Glomerular visceral epithelial cell (primary cell): ENCODE data around the gene IQGAP2.
"Not testable (repeated sequence)": the region's sequence is repeated elsewhere in the genome, so short reads cannot be mapped to it uniquely, and the experiment has no call there.

Source experiments
- DNase-seq: peaks from one replicate; pipeline ENCODE4 v3.0.0-alpha.2; 2016; ENCODE audit errors: extremely low spot score

Gene IQGAP2, protein sequence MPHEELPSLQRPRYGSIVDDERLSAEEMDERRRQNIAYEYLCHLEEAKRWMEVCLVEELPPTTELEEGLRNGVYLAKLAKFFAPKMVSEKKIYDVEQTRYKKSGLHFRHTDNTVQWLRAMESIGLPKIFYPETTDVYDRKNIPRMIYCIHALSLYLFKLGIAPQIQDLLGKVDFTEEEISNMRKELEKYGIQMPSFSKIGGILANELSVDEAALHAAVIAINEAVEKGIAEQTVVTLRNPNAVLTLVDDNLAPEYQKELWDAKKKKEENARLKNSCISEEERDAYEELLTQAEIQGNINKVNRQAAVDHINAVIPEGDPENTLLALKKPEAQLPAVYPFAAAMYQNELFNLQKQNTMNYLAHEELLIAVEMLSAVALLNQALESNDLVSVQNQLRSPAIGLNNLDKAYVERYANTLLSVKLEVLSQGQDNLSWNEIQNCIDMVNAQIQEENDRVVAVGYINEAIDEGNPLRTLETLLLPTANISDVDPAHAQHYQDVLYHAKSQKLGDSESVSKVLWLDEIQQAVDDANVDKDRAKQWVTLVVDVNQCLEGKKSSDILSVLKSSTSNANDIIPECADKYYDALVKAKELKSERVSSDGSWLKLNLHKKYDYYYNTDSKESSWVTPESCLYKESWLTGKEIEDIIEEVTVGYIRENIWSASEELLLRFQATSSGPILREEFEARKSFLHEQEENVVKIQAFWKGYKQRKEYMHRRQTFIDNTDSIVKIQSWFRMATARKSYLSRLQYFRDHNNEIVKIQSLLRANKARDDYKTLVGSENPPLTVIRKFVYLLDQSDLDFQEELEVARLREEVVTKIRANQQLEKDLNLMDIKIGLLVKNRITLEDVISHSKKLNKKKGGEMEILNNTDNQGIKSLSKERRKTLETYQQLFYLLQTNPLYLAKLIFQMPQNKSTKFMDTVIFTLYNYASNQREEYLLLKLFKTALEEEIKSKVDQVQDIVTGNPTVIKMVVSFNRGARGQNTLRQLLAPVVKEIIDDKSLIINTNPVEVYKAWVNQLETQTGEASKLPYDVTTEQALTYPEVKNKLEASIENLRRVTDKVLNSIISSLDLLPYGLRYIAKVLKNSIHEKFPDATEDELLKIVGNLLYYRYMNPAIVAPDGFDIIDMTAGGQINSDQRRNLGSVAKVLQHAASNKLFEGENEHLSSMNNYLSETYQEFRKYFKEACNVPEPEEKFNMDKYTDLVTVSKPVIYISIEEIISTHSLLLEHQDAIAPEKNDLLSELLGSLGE (N-terminal part only)

GRCh38 chr5:76402886-76403765 is at the start of gene IQGAP2:
IQGAP2 (plus strand) TSS chr5:76403285; CDS start chr5:76403546, 261 bp downstream.
- DNase-seq: peak; percentile 47

DNA sequence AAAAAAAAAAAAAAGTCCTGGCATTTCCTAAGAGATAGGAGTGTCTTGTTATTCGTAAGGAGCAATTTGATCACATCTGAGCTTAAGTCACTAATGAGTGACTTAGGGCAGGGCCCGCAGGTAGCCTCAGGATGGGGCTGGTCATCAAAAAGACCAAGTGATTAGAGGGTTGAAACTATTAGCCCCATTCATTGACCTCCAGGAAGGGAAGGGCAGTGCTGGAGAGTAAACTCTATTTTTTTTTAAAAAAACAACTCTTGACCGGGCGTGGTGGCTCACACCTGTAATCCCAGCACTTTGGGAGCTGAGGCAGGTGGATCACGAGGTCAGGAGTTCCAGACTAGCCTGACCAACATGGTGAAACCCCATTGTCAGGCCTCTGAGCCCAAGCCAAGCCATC is 46.2 kb upstream of the IQGAP2 start:
- DNase-seq: no peak

DNA sequence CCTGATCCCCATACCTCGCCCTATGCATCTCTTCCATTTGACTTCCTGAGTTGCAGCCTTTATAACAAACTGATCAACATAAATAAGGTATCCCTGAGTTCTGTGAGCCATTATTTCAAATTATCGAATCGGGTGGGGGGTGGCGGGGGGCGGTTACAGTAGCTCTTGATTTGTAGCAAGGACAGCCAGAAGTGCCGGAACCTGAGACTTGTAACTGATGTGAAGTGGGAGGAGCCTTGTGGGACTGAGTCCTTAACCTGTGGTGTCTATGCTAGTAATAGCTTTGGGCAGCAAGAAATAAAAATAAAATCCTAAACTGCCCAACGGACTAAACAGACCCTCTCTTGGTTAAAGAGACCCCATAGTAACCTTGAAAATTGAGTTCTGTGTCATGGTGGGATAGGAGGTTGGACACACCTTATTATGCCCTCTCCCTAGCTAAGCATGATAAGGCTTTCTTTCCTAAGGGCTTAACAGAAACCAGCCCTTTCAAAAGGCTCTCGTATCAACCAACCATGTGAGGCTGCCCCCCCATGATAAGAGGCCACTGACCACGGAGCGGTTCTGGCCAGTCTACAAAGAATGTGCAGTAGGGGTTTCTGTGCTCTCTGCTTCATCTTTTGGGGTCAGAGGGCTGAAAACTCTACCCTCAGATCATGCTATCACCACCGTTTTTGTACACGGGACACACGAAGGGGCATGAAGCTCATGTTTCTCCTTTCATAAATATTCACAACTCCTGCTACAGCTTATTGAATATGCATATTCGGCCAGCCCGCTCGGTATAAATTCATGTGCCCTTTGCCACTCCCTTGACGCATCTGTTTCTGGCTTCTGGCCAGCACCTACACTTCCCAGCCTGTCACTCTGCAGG is 39.5 kb upstream of the IQGAP2 start:
- no peak for DNase-seq

GRCh38 chr5:76364226-76364589 is 38.9 kb upstream of the IQGAP2 start:
- no peak for DNase-seq

- no peak for DNase-seq
Measured at GRCh38 chr5:76365561-76365960, 37.5 kb upstream of the IQGAP2 start.

DNA sequence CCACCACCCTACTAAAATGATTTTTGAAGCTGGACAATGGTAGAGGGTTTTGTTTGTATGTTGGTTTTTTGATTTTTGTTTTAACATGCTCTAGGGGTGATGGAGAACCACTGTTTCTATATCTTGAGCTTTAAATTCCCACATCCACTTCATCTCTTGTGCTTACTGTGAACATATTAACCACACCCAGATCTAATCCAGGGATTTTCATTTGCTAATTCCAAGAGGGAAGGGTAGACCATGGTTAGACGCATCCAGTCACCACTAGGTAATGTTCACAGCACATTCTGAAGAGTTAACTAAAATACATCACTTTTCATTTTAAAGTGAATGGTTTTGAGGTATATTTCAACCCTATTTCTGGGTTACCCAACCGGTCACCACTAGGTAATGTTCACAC is 36.5 kb upstream of the IQGAP2 start:
- DNase-seq: no peak

DNA sequence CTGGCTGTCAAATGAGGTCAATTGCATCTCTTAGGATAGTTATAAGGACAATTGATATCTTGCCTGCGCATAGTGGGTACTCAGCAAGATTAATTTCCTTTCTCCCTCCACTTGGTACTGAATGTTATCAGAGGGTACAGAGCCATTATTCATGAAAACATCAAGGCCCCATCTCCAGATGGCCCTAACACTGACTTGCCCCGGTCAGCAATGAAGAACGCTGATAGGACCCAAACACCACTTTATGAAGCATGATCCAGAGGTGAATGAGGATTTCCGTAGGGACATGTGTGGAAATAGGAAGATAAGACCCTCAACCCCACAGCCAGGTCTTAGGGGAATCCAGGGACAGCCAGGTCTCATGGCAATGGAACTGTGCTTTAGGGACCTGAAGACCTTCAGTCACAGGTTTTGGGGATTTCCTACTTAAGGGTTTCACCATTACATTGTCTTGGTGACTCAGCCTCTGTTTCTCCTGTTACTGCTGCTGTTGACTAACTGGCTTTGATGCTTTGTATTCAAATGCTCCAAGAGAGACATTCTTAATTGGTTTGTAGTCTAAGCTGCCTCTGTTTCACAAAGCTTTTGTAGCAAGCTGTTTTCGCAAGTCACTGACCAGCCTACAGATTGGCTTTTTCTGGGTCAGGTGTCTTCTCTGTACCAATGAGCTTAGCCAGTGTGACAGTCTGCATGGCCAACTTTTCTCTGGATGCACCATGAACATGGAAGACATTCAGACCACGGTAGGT is 35.3 kb upstream of the IQGAP2 start:
- no peak for DNase-seq

- DNase-seq: no peak
Measured at GRCh38 chr5:76368941-76369340, 34.1 kb upstream of the IQGAP2 start.

DNA sequence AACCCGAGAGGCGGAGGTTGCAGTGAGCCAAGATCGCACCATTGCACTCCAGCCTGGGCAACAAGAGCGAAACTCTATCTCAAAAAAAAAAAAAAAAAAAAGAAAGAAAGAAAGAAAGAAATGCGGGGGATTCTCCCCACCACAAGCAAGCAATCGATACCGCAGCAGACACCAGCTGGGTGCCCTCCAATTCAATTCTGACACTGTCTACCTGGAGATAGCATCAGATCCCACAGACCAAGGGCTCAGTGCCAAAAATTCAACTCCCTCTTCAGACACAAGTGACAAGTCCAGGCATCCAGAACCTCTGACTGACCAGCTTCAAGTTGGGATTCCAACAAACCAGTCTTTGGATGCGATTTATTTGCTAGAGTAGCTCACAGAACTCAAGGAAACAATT is 33.4 kb upstream of the IQGAP2 start:
- not testable (repeated sequence) for DNase-seq

DNA sequence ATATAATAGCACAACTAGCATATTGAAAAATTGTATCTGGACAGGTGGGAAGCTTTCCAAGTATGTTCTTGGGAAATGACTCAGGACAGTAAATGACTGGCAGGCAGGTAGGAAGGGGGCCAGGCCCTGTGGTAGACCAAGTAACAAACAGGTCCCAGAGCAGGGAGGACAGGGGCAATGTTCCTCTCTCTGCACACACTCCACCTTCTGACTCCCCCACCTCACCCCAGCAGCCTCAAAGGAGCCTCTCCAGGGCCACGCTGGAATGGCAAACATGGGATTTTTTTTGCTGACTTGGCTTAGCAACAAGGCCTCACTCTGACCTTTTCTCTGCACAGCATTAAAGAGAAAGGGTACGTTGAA is 31.1 kb upstream of the IQGAP2 start:
- no peak for DNase-seq

DNA sequence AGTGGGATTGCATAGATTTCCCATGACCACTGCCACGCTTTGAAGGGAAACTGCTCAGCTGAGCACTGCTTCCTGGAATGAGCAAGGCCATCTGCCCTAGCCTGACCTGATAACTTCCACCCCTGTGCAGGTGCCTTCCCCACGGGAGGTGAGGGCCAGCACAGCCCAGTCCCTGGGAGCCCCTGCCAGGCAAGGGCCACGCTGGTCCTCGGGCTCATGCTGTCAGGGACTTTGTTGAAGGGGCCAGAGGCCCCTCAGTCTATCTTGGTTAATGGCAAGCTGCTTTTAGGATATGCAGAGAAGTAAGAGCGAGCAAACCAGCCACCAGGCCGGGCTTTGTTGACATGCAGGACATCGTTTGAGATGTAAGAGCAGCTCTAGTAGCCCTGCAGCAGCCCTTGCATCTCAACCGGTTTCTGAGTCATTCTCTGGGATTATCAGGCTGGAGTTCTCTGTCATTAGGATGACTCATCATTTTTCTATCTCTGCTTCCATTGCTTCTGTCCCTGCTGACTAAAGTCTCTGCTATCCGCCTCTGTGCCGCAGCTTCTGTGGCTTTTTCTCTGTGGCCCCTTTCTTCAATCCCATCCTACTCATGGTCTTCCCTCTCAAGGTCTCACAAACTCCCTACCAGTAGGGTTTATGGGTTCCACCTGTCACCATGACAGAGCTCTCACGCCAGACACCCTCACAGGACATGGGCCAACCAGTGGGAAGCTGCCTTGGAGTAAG is 30.6 kb upstream of the IQGAP2 start:
- peak; percentile 77 for DNase-seq

DNA sequence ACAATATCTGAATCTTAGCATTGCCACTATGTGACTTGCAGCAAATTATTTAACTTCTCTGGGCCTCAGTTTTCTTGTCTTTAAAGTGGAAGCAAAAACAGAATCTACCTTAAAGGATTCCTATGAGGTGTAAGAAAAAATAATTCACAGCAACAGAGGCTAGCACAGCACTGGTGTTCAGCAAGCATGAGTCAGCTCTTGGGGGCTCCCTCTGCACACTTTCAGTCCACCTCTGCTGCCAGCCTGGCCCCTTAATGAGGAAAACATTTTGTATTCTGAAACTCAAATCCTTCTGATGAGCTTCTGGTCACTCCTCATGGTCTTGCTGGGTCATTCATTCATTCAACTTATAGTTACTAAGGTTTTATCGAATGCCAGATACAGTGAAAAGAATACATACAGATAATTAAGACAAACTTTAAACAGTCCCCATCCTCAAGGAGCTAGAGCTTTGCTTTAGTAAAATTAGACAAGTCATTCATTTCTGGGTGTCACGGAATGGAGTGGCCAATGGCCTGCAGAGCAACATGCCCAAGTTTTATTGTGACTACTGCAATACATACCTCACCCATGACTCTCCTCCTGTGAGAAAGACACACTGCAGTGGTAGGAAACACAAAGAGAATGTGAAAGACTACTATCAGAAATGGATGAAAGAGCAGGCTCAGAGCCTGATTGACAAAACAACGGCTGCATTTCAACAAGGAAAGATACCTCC is 26.8 kb upstream of the IQGAP2 start:
- DNase-seq: no peak

DNA sequence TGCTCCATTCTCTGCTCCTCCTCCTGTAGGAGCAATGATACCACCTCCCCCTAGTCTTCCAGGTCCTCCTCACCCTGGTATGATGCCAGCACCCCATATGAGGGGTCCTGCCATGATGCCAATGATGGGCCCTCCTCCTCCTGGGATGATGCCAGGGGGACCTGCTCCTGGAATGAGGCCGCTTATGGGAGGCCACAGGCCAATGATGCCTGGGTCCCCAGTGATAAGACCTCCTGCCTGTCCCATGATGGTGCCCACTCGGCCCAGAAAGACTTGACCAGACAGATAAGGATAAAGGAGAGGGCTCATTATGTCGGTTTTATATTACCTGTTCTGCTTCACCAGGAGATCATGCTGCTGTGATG is 26.2 kb upstream of the IQGAP2 start:
- no peak for DNase-seq

DNA sequence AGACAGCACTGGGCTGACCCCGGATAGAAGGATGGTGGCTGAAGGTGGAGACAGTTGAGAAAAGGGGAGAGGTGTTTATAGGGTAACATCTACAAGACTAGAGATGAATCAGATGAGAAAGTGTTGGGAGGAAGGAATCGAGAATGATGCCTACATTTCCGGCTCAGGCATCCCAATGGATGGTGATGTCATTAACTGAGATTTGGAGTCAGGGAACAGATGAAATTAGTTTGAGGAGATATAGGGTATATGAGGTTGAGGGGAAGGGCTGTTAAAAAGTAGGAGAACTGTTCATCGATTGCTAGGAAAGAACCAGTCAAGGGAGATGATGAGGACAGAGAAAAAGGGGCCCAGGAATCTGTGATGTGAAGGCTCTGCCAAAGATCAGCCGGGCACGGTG is 24.7 kb upstream of the IQGAP2 start:
- DNase-seq: no peak

DNA sequence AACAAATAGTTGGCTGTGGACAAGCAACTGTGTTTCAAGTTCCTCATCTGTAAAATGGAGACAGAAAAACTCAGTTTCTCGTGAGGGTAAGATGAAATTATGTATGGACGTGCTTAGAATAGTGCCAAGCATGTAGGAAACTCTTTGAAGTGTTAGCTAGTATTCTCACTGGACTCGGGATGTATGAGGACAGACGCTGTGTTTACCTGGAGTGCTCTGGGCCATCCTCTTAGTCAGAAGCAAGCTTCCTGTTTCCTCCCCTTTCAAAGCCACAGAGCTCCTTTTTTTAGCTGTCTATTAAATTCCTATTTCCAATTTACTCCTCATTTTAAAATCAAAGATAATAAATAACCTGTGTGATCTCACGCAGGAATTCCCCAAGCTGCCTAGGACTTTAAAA is 23.8 kb upstream of the IQGAP2 start:
- no peak for DNase-seq

- no peak for DNase-seq
Measured at GRCh38 chr5:76379855-76380254, 23.2 kb upstream of the IQGAP2 start.

DNA sequence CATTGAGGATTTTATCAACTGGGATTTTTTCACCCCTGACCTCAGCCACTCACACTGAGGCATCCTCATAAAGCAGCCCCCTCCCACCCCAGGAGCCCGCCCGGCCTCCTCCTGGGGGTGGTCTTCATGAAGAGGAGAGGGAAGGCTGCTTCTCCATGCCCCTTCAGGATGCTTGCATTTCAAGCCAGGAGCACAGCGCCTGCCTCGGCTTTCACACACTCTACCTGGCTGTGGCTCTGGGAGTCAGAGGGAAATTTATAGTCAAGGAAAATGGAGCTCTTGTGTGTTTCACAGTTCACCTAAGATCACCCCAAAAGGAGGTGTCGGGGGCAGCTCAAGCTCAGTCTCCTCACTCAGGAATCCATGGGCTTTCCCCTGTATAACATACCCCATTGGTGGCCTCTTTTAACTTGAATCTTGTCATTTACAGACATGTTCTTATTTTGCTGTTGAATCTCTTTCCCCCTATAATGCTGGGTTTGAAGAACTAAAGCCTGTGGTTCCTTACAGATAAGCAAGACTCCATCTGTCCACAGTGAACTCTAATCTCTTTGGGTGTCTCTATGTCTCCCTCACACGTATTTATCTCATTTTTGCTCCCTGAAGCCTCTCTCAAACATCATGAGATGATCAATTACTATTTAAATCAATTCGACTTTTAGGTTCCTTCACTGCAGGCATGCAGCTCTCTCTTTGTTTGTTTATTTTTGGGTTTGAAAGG is 22.6 kb upstream of the IQGAP2 start:
- no peak for DNase-seq
